HK-2 (cell line): Measurements from ENCODE around the gene ZKSCAN3.
"Not testable (repeated sequence)": the region's sequence is repeated elsewhere in the genome, so short reads cannot be mapped to it uniquely, and the experiment has no call there.

Experiments used
- DNase-seq: peaks from one replicate; pipeline ENCODE4 v3.0.0-alpha.2; 2018; ENCODE audit not compliant: unreplicated experiment

Gene ZKSCAN3

DNA sequence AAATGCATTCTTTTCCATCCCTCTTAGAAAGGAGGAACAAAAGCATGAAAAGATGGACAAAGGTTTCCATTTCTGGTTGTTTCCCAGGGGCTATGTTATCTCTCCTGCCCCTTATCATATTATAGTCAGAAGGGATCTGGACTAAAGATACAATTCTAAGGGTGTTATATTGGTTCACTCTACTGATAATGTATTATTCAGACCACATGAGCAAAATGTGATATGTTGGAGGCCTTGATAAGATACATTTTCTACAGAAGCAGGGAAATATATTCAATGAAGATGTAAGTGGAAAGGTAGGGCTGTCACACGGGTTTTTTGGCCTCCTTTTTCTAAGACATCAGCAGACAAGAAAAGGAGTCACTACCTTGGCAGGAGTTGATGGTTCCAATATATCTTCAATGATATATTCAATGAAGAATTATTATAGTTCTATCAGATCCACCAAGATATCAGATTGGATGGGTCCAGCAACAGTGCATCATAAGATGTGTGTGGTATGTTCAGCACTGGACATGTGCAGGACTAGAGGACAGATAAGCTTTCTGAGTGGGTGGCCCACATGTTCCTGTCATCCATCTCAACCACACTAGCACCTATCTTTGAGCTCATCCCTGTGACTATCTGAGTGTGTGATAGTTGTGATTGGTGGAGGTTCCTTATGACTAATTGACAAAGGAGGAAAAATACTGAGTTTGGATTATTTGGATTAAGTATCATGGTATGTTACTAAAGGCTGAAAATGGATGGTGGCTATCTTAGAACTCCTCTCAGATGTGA is 5.7 kb upstream of the ZKSCAN3 start:
- DNase-seq = no peak

- DNase-seq = no peak
Measured at GRCh38 chr6:28345201-28345600, 4.5 kb upstream of the ZKSCAN3 start.

- DNase-seq = no peak
Measured at GRCh38 chr6:28347119-28347518, 2.6 kb upstream of the ZKSCAN3 start.

DNA sequence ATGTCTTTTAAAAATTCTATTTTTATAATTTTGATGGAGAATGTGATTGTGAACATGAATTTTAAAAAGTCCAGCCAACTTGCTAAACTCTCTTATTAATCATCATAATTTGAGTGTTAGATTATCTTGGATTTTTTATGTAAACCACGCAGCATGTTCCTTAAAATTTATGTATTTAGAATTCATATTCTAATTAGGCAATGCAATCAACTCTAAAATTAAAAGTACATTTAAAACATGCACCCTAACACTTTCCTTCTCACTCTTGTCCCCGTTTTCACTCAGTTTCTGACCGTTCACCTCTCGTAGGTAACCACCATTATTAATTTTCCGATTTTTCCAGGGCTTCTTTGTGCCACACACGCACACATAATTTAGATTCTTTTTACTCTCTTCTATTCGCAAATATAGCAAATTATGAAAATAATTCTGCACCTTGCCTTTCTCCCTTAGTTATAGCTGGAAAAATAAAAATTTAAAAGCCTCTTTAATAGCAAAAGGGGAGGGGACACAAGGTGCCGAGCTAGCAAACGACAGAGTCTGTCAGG is 329 bp upstream of the ZKSCAN3 start:
- no peak for DNase-seq

- no peak for DNase-seq
Measured at GRCh38 chr6:28351087-28351486, 1.3 kb downstream of the ZKSCAN3 start.

GRCh38 chr6:28351493-28351925 is 1.8 kb downstream of the ZKSCAN3 start:
- DNase-seq = no peak

GRCh38 chr6:28353356-28353755 is 3.6 kb downstream of the ZKSCAN3 start:
- no peak for DNase-seq

- peak; percentile 73 for DNase-seq
Measured at GRCh38 chr6:28353981-28354676, 4.4 kb downstream of the ZKSCAN3 start.

- no peak for DNase-seq
Measured at GRCh38 chr6:28354688-28355554, 5.2 kb downstream of the ZKSCAN3 start.

- peak; percentile 71 for DNase-seq
Measured at GRCh38 chr6:28355743-28356665, 6.3 kb downstream of the ZKSCAN3 start.

DNA sequence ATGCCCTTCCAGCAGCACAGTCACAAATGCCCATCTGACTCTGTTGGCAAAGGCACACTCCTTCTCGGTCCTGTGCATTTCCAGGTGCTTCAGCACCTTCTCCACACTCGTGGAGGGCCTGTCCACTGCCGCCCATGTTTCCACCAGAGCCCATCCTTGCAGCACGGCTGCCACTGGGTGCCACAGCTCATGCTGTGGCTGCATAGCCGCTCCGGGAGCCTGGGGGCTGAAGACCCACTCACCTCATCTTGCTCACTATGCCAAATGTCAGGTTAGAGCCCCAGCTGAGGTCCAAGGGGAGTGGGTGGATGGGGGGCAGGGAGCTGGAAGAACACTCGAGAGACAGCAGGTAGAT is 6.9 kb downstream of the ZKSCAN3 start:
- DNase-seq = no peak

DNA sequence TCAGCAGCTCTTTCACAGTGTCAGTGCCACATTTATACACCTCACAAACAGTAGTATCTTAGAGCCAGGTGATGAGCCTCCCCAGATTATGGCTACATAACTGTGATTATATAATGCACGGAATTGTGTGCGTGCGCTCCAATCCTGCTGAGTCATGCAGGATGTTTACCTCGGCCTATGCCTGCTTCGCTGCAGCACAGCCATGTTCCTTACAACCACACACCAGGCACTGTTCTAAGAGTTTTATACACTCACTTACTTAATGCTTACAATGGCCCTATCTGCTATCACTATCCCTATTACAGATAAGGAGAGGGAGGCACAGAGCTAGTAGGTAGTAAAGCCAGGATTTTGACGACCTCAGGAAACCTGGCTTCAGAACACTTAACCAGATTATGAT is 7.3 kb downstream of the ZKSCAN3 start:
- DNase-seq = no peak

DNA sequence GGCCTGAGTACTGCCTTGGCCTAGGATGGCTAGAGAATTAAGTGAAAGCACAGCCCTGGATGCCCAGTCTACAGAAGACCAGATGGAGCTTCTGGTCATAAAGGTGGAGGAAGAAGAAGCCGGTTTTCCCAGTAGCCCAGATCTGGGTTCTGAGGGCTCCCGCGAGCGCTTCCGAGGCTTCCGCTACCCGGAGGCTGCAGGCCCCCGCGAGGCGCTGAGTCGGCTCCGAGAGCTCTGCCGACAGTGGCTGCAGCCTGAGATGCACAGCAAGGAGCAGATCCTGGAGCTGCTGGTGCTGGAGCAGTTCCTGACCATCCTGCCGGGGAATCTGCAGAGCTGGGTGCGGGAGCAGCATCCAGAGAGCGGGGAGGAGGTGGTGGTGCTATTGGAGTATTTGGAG is 9.8 kb downstream of the ZKSCAN3 start:
- DNase-seq = not testable (repeated sequence)

GRCh38 chr6:28360961-28361360 is 11.2 kb downstream of the ZKSCAN3 start:
- no peak for DNase-seq

DNA sequence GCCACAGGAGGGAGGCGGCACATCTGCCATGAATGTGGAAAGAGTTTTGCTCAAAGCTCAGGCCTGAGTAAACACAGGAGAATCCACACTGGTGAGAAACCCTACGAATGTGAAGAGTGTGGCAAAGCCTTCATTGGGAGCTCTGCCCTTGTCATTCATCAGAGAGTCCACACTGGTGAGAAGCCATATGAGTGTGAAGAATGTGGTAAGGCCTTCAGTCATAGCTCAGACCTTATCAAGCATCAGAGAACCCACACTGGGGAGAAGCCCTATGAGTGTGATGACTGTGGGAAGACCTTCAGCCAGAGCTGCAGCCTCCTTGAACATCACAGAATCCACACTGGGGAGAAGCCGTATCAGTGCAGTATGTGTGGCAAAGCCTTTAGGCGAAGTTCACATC is 15.8 kb downstream of the ZKSCAN3 start:
- DNase-seq = not testable (repeated sequence)

- DNase-seq = no peak
Measured at GRCh38 chr6:28368522-28368921, 18.8 kb downstream of the ZKSCAN3 start.

- DNase-seq = no peak
Measured at GRCh38 chr6:28369463-28369862, 19.7 kb downstream of the ZKSCAN3 start.

DNA sequence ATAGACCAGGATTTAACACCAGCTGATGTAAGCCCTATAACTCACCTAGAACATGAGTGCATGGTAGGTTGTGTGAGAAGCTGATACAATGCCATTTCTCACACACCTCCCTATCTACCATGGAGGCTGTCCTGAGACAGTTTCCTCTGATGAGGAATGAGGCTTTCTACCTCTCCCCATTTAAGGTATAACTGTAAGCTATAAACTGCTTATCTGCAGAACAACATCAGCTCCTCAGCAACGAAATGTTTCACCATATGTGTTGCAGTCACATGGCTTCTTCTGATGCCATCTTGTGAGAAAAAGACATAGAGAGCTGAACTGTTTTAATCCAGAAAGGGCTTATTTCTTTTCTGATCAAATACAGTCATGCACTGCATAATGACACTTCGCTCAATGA is 20.7 kb downstream of the ZKSCAN3 start:
- DNase-seq = no peak

DNA sequence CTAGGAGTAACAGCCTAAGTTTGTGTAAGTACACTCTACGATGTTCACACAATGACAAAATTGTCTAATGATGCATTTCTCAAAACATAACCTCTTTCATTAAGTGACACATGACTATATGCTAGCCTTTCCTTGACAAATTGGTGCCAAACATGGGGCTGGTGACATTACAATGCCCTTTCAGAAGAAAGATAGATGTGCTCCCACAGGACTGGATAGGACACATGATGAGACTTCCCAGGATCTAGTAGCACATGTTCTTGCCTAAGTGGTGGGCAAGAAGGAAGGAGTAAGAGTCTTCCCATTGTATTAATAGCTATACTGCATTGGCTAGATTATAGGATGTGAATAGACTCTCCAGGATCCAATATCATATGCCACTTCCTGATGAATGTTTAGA is 21.5 kb downstream of the ZKSCAN3 start:
- DNase-seq = no peak

- DNase-seq = peak; percentile 32
Measured at GRCh38 chr6:28371706-28372451, 22.1 kb downstream of the ZKSCAN3 start.
